RWPE2 (cell line): Measurements from ENCODE around the gene ASB10.

Experiments used
- ATAC-seq: fragments of 200-7000 bp; cut with Tn5 transposase; 3 replicates; pipeline ENCODE4 v1.9.1; 2021; ENCODE audit warnings: low read depth
- DNase-seq: peaks from one replicate; pipeline ENCODE4 v3.0.0-alpha.2; 2020; ENCODE audit warnings: low spot score
- H3K27ac ChIP-seq: fragments of 450-650 bp; 2 replicates; pipeline ENCODE4 v1.5.1; 2017; ENCODE audit warnings: mild to moderate bottlenecking; ENCODE audit not compliant: poor library complexity, severe bottlenecking
- H3K27me3 ChIP-seq: fragments of 250-450 bp; sonication (Bioruptor Pico); 2 replicates; pipeline ENCODE4 v1.5.1; 2021; ENCODE audit warnings: mild to moderate bottlenecking, moderate library complexity; ENCODE audit not compliant: insufficient read depth, poor library complexity, severe bottlenecking
- H3K36me3 ChIP-seq: fragments of 250-450 bp; sonication (Bioruptor Pico); 2 replicates; pipeline ENCODE4 v1.5.1; 2020; ENCODE audit warnings: low read depth, mild to moderate bottlenecking, moderate library complexity
- H3K4me1 ChIP-seq: fragments of 250-450 bp; sonication (Bioruptor Pico); 2 replicates; pipeline ENCODE4 v1.5.1; 2021; ENCODE audit warnings: mild to moderate bottlenecking, moderate library complexity; ENCODE audit not compliant: insufficient read depth, poor library complexity, severe bottlenecking
- H3K4me3 ChIP-seq: fragments of 250-450 bp; sonication (Bioruptor Pico); 2 replicates; pipeline ENCODE4 v1.5.1; 2021; ENCODE audit warnings: mild to moderate bottlenecking, moderate library complexity; ENCODE audit not compliant: severe bottlenecking
- H3K9me3 ChIP-seq: fragments of 250-450 bp; sonication (Bioruptor Pico); 2 replicates; pipeline ENCODE4 v1.5.1; 2021; ENCODE audit warnings: mild to moderate bottlenecking, moderate library complexity; ENCODE audit not compliant: severe bottlenecking
- CTCF ChIP-seq: fragments of 450-650 bp; IDR thresholded peaks from one replicate; pipeline ENCODE4 v1.5.1; 2017; ENCODE audit warnings: mild to moderate bottlenecking, moderate library complexity; ENCODE audit not compliant: poor library complexity, severe bottlenecking

ASB10 gene

GRCh38 chr7:151174246-151175046 lies 12.6 kb downstream of the ASB10 start:
- Histone ChIP-seq H3K27me3 (peaks cover 26% of the 10 kb centered on the region), H3K4me3 (no peak overlapping the region), H3K4me1 (no peaks in the 10 kb centered on the region), H3K9me3 (no peaks in the 10 kb centered on the region), H3K36me3 (no peaks in the 10 kb centered on the region), H3K27ac (no peak overlapping the region)
- DNase-seq (no peak), ATAC-seq (peak; percentile 71)
- no peak for TF ChIP-seq CTCF

GRCh38 chr7:151173386-151174245 lies 13.4 kb downstream of the ASB10 start:
- no peak for ATAC-seq
- no peak overlapping the region for H3K27ac ChIP-seq
- DNase-seq: no peak

GRCh38 chr7:151172273-151173141 lies 14.5 kb downstream of the ASB10 start:
- no peak for DNase-seq
- Histone ChIP-seq H3K9me3 (no peaks in the 10 kb centered on the region), H3K36me3 (no peaks in the 10 kb centered on the region), H3K27ac (no peak overlapping the region), H3K4me3 (no peak overlapping the region), H3K4me1 (no peaks in the 10 kb centered on the region), H3K27me3 (peaks cover 43% of the 10 kb centered on the region)
- peak; percentile 100 for TF ChIP-seq CTCF
- peak; percentile 63 for ATAC-seq

More at GRCh38 chr7:151173386-151174245, 13.4 kb downstream of the ASB10 start:
- H3K9me3 ChIP-seq: no peaks in the 10 kb centered on the region
- H3K36me3 ChIP-seq: no peaks in the 10 kb centered on the region
- no peak for TF ChIP-seq CTCF
- peaks cover 34% of the 10 kb centered on the region for H3K27me3 ChIP-seq
- no peaks in the 10 kb centered on the region for H3K4me1 ChIP-seq
- H3K4me3 ChIP-seq: no peak overlapping the region

DNA sequence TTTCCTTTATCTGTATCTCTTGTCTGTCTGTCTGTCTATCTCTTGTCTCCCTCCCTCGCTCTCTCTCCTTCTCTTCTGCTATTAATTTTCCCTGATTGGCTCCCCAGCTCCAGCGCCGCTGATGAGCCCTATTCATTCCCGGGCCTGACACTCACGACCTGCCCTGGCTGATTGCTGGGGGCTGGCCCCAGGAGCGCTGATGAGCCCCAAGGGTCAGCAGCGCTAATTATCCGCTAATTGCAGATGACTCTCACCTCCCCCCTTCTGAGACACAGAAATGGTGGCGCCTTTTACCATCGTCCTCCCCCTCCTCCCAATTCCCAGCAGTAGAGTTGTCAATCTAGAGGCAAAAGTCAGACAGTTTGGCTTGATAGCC lies 18.3 kb downstream of the ASB10 start:
- H3K4me3 ChIP-seq: no peak overlapping the region
- DNase-seq: no peak
- no peak overlapping the region for H3K27ac ChIP-seq
- no peak for TF ChIP-seq CTCF
- no peaks in the 10 kb centered on the region for H3K4me1 ChIP-seq
- no peak for ATAC-seq
- H3K27me3 ChIP-seq: peaks cover 73% of the 10 kb centered on the region
- no peaks in the 10 kb centered on the region for H3K9me3 ChIP-seq
- no peaks in the 10 kb centered on the region for H3K36me3 ChIP-seq
